GM21447 (cell line): ENCODE results near the gene ANKRD52.
"Not testable (repeated sequence)": the region's sequence is repeated elsewhere in the genome, so short reads cannot be mapped to it uniquely, and the experiment has no call there.

Experiments
- ATAC-seq: cut with Tn5 transposase; IDR thresholded peaks from one replicate; pipeline ENCODE4 v1.9.1; 2021; ENCODE audit not compliant: unreplicated experiment

The ANKRD52 gene

GRCh38 chr12:56216461-56216860 lies 41.7 kb downstream of the ANKRD52 start:
- no peak for ATAC-seq

GRCh38 chr12:56213878-56214277 lies 44.3 kb downstream of the ANKRD52 start:
- no peak for ATAC-seq

GRCh38 chr12:56212361-56212760 lies 45.8 kb downstream of the ANKRD52 start:
- no peak for ATAC-seq

GRCh38 chr12:56208006-56208405 lies 50.2 kb downstream of the ANKRD52 start:
- ATAC-seq, result no peak

- no peak for ATAC-seq
Observed at GRCh38 chr12:56206452-56207166, 51.6 kb downstream of the ANKRD52 start.

GRCh38 chr12:56205445-56205844 lies 52.7 kb downstream of the ANKRD52 start:
- no peak for ATAC-seq

GRCh38 chr12:56204275-56204674 lies 53.9 kb downstream of the ANKRD52 start:
- ATAC-seq, result no peak

GRCh38 chr12:56202838-56203237 lies 55.3 kb downstream of the ANKRD52 start:
- ATAC-seq, result no peak

- no peak for ATAC-seq
Observed at GRCh38 chr12:56202366-56202765, 55.8 kb downstream of the ANKRD52 start.

GRCh38 chr12:56198836-56199235 lies 59.3 kb downstream of the ANKRD52 start:
- no peak for ATAC-seq

- no peak for ATAC-seq
Observed at GRCh38 chr12:56197921-56198635, 60.1 kb downstream of the ANKRD52 start.

- not testable (repeated sequence) for ATAC-seq
Observed at GRCh38 chr12:56196818-56197550, 61.2 kb downstream of the ANKRD52 start.

- ATAC-seq, result no peak
Observed at GRCh38 chr12:56193025-56193578, 65.1 kb downstream of the ANKRD52 start.

GRCh38 chr12:56192582-56192981 lies 65.6 kb downstream of the ANKRD52 start:
- ATAC-seq, result no peak

- ATAC-seq, result no peak
Observed at GRCh38 chr12:56190695-56191155, 67.5 kb downstream of the ANKRD52 start.

- peak; percentile 42 for ATAC-seq
Observed at GRCh38 chr12:56189918-56190694, 68.1 kb downstream of the ANKRD52 start.

GRCh38 chr12:56189099-56189917 lies 68.9 kb downstream of the ANKRD52 start, which contains the start of gene SMARCC2:
Gene SMARCC2, minus strand, starts transcription at chr12:56189483. Its CDS starts 22 bp downstream, at chr12:56189461.
- ATAC-seq, result peak; percentile 46

- no peak for ATAC-seq
Observed at GRCh38 chr12:56188778-56189098, 69.4 kb downstream of the ANKRD52 start.

GRCh38 chr12:56188131-56188777 lies 69.9 kb downstream of the ANKRD52 start:
- ATAC-seq, result no peak
